DMS79 (cell line): ENCODE results near the gene NT5C3B.
A peak's percentile ranks its signal among the peaks of the same experiment; 100 is the strongest.
"Not testable (repeated sequence)": the region's sequence is repeated elsewhere in the genome, so short reads cannot be mapped to it uniquely, and the experiment has no call there.

Source experiments
- DNase-seq: peaks from one replicate; lab custom pipeline; 2025; lab: John Stamatoyannopoulos, UW

NT5C3B gene

DNA sequence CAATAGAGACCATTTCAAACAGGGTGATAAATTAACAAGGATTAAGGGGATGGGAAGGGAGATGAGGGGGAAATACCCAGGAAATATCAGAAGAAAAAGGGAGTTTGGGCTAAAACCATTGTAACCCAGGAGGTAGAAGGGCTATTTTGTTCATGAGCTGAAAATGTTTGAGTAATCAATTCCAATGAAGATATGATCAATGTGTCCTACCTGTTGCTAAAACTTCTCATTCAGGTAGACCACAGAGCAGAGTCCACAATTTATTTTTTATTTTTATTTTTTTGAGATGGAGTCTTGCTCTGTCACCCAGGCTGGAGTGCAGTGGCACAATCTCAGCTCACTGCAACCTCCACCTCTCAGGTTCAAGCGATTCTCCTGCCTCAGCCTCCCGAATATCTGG lies 3.4 kb upstream of the NT5C3B start:
- not testable (repeated sequence) for DNase-seq

DNA sequence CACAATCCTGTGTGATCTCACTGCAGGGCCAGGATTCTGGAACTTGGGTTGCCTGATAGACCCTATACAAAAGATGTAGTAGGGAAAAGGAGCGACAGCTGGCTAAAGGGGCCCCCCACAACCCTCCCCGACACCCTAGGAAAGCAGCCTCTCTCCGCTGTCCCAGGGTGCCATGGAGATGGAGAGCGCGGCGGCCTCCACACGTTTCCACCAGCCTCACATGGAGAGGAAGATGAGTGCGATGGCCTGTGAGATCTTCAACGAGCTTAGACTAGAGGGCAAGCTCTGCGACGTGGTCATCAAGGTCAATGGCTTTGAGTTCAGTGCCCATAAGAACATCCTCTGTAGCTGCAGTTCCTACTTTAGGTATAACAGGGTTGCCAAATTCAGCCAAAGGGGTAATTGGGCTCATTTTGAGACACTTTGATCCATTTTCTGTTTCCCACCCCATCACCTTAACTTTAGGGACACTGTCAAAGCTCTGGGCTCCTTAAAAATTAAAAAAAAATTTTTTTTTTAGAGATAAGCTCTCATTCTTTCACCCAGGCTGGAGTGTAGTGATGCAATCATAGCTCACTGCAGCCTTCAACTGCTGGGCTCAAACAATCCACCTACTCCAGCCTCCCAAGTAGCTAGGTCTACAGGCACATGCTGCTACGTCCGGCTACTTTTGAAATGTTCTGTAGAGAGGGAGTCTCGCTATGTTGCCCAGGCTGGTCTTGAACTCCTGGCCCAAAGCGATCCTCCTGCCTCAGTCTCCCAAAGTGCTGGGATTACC lies 1.9 kb upstream of the NT5C3B start, which contains the start of gene KLHL10:
TSS of gene KLHL10 (plus strand) at position 65 of the 778 bp plus-strand sequence. CDS start at position 173, 108 bp downstream.
- no peak for DNase-seq

DNA sequence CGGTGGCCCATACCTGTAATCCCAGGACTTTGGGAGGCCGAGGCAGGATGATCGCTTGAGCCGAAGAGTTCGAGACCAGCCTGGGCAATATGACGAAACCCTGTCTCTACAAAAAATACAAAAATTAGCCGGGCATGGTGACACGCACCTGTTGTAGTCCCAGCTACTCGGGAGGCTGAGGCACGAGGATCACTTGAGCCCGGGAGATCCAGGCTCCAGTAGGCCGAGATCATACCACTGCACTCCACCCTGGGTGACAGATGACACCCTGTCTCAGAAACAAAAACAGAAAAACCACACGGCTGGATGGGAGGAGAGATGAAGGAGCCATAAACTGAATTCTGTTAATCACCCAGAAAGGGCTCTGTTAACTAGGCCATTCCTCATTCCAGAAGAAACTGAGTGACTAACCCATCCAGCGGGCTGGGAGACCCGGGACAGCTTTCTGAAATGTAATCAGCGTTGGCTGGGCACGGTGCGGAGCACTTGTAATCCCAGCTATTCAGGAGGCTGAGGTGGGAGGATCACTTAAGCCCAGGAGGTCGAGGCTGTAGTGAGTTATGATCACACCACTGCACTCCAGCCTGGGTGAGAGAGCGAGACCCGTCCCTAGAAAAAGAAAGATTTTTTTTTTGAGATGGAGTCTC lies 641 bp upstream of the NT5C3B start:
- DNase-seq, result no peak

- DNase-seq, result no peak
These were observed 725 bp downstream of the NT5C3B start for GRCh38 chr17:41835214-41835799.

- not testable (repeated sequence) for DNase-seq
These were observed 6.1 kb downstream of the NT5C3B start for GRCh38 chr17:41829961-41830360.

DNA sequence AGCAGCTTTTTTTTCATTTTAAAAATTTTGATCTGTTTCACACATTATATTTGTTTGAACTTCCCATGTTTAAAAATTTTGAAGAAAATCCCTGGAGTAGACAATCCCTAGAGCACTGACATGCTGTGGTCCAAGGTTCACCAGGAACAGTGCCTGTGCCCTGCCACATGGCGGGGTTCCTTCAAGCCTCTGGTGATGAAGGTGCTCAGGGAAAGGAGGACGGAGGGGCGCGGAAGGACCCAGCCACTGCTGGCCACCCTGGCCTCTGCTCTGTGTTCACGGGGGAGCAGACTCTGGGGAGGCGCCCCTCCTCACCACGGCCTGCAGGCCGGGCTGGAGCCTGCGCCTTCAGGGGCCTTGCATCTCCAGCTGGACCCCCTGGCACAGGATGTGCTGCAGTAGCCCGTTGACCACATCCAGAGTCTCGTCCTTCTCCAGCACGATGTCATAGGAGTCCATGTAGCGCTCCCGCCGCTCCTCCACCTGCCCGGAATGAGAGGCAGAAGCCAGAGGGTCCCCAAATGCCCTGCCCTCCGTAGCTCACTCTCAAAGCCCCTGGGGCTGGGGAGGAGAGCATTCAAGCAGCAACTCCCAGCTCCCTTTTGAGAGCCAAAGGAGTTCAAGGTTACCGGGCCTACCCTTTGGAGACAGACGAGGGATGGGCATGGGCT lies 10.7 kb downstream of the NT5C3B start:
- no peak for DNase-seq

- DNase-seq, result no peak
These were observed 11.9 kb downstream of the NT5C3B start for GRCh38 chr17:41824086-41824485.

DNA sequence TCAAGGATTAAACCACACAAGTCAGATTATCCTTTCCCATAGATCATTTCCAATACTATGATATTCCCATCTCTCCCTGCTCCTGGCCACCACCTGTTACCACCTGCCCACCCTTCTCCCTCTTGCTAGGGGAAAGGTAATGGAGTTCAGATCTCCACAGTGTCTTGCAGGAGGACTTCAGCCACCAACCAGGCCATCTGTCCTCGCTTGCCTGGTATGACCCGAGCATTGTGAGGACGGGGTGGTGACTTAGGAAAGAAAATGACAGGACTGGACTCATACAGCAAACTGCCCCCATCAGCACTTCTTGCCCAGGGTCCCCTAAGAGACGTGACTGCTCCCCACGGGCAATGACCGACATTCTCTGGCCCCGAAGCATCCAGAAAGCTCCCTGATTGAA lies 12.5 kb downstream of the NT5C3B start:
- DNase-seq, result no peak

DNA sequence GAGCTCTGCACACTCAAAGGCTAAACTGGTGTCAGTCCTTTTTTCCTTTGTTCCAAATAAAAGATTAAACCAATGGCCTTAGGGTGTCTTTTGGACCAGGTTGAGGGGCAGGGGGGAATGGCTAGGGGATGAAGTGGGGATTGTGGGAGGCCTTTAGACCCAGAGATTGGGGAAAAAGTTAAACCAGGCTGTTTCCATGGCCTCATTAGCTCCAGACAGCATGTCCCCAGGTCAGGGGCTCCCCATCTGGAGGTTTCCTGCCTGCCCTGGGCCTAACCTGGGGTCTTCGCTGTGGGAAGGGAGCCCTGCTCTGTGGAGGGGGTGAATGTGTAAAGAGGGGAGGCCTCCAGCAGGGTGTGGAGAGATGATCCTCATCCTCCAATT lies 12.9 kb downstream of the NT5C3B start:
- DNase-seq, result no peak

- no peak for DNase-seq
These were observed 13.6 kb downstream of the NT5C3B start for GRCh38 chr17:41822216-41823140.

DNA sequence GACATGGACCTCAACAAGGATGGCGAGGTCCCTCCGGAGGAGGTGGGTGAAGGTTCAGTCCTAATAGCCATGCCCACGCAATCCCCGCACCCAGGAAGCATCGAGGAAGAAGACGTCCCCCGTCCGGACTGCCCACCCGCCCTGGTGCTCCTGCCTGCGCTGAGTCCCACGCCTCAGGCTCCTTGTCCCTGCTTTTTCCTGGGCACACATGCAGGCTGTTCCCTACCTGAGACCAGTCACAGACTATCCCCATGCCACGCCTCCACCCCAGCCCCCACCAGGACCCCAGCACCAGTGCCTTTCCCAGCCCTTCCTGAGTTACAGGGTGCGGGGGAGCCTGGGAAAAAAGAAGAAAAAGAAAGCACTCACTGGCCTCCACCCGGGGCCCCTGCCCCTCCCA lies 14.3 kb downstream of the NT5C3B start:
- no peak for DNase-seq

GRCh38 chr17:41818024-41818423 lies 18.0 kb downstream of the NT5C3B start:
- DNase-seq, result no peak

DNA sequence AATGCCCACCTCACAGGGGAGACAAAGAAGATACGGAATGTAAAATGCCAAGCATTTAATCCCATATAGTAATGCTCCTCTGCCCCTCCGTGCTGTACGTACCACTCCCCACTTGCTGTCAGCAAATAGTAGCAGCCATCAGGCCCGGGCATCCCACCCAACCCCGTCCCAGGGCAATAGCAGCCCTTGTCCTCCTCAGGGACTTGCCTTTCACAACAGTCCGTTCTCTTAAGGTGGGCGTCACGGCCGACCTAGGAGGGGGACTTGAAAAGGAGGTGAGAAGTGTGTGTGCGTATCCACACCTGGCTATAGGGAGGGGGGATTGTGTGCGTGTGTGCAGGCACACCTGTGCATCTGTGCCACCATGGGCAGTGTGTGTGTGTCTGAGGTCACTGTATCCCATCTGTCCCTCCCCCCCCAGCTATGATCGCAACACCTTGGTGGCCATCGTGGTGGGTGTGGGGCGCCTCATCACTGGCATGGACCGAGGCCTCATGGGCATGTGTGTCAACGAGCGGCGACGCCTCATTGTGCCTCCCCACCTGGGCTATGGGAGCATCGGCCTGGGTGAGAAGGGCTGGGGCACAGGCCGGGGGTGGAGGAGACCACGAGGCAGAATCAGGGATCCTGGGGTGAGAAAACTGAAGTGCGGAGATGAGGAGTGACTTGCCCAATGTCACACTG lies 19.3 kb downstream of the NT5C3B start:
- no peak for DNase-seq

DNA sequence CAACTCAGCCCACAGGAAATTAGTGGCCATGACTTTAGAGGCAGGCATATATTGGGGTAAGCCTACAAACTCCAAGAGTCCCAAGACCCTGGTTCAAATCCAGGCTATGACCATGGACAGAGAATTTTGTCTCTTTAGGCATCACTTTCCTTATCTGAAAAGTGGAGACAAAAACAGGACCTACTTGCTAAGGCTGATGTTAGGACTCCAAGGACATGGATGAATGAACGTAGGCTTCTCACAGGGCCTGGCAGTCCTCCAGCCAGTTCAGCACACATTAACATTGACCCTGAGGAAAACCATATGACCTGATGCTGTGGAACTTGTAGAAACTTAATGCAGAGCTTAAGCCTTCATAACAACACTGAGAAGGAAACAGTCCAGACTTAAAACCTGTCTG lies 21.8 kb downstream of the NT5C3B start:
- DNase-seq, result no peak

DNA sequence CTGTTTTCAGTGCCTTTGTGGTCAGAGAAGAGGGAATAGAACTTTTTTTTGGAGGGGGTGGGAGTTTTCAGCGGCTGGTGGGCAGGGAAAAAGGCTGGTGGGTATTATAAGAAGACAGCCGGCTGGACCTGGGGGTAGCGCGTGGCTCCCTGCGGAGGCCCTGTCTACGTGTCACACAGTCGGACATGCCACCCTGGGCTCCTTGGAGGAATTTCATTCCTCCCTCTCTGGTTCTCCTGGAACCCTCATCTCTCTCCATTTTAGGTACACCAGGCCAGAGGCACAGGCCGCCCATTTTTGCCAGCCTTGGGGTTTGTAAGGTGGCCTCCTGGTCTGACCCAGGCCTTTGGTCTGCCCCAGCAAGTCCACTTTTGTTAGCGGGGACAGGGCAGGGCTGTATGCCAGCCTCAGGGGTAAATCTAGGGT lies 22.3 kb downstream of the NT5C3B start:
- no peak for DNase-seq

GRCh38 chr17:41813152-41813680 lies 22.8 kb downstream of the NT5C3B start:
- DNase-seq, result no peak

DNA sequence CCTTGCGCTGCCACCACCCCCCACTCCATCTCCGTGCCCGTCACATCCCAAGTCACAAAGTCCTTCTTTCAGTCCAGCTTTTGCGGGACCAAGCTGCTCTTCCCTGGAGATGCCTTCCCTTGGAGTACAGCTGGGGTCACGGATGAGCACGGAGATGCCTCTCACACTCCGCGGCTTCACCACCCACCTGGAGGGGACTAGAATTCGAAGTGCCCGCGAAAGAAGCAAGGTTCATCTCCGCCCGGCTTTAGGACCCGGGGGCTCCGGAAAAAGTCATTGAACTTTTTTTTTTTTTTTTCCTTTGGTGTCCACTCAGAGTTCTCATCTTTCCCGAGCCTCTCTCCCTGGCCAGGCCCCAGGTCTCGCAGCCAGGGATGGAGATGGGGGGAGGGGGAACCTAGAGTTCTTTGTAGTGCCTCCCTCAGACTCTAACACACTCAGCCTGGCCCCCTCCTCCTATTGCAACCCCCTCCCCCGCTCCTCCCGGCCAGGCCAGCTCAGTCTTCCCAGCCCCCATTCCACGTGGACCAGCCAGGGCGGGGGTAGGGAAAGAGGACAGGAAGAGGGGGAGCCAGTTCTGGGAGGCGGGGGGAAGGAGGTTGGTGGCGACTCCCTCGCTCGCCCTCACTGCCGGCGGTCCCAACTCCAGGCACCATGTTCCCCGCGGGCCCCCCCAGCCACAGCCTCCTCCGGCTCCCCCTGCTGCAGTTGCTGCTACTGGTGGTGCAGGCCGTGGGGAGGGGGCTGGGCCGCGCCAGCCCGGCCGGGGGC lies 23.5 kb downstream of the NT5C3B start, which contains the start of gene FKBP10:
TSS of gene FKBP10 (plus strand) at position 624 of the 771 bp plus-strand sequence. CDS start at position 655, 31 bp downstream.
- peak; percentile 77 for DNase-seq

GRCh38 chr17:41811549-41812380 lies 24.3 kb downstream of the NT5C3B start, which contains the start of gene P3H4:
Gene P3H4, minus strand, starts transcription at chr17:41811949. Its CDS starts 34 bp downstream, at chr17:41811915.
- peak; percentile 66 for DNase-seq
